ENCODE results near the gene C2orf66. TPM values are rescaled to one million over a fixed set of nuclear protein-coding genes. Genes with fewer than 3 reads are reported as not detected.
A peak's percentile ranks its signal among the peaks of the same experiment; 100 is the strongest.

C2orf66 gene
- total and polyA plus RNA-seq, 5 experiments from 2014 or later, result not detected

DNA sequence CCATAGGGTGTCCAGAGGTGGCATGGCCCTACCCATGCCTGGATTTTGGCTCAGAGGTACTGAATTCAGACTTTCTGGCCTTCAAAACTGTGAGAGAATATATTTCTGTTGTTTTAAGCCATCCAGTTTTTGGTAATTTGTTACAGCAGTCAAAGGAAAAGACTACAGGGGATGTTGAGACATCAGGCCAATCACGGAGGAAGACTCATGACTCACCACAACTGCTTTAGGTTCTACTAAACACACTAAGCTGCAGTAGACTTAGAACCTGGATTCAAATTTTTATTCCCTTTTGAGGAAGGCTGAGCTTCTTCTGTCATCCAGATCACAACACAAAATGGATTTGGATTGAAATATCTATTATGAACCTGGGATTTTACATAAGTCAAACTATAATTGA, 12.0 kb upstream of the C2orf66 start:
- H3K27me3 Mint-ChIP-seq, result peaks cover 8 to 41% (median 24%) of the 10 kb centered on the region in 5 donors
- ATAC-seq, result no peak
- H3K9me3 Mint-ChIP-seq, result peaks cover 5 to 33% (median 18%) of the 10 kb centered on the region in 9 donors
- DNase-seq, result no peak
- H3K27ac Mint-ChIP-seq, result no peak overlapping the region
- POLR2A ChIA-PET, result no interaction called here
- H3K4me3 Mint-ChIP-seq, result no peak overlapping the region
- H3K36me3 Mint-ChIP-seq, result peaks cover 2 to 26% (median 9%) of the 10 kb centered on the region in 3 donors
- H3K4me1 Mint-ChIP-seq, result no peaks in the 10 kb centered on the region

GRCh38 chr2:196808083-196808665, 981 bp downstream of the C2orf66 start:
- no peak overlapping the region for H3K4me3 Mint-ChIP-seq
- no peak for ATAC-seq
- no peak for DNase-seq
- H3K9me3 Mint-ChIP-seq, result peaks cover 0 to 3% (median 0%) of the 10 kb centered on the region in 9 donors
- H3K4me1 Mint-ChIP-seq, result no peaks in the 10 kb centered on the region
- peaks cover 0 to 8% (median 0%) of the 10 kb centered on the region in 3 donors for H3K36me3 Mint-ChIP-seq
- H3K27ac Mint-ChIP-seq, result no peak overlapping the region
- H3K27me3 Mint-ChIP-seq, result peaks cover 19 to 40% (median 28%) of the 10 kb centered on the region in 5 donors
- POLR2A ChIA-PET, result interaction anchor here (1.4 kb wide), 1 partner anchor 9 kb away, joined by 4 read pairs; the partner anchor contains the start of gene GTF3C3

DNA sequence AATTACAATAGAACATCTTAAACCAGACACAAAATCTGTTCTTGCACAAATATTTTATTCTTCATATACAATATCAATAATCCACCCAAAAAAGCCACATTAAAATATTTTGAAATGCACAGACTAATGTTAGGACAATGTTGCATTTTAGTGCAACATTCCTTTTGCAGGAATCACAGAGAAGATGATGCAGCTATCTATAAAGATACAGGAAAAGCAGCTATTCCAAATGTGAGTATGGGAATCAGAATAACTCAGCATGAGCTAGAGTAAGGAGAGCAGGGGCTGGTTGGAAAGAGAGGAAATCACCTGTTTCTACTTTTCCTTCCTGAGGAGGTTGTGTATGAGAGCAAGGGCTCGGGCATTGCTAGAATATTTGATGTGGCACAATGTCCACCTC, 4.8 kb downstream of the C2orf66 start:
- no peak for ATAC-seq
- no peak overlapping the region for H3K27ac Mint-ChIP-seq

DNA sequence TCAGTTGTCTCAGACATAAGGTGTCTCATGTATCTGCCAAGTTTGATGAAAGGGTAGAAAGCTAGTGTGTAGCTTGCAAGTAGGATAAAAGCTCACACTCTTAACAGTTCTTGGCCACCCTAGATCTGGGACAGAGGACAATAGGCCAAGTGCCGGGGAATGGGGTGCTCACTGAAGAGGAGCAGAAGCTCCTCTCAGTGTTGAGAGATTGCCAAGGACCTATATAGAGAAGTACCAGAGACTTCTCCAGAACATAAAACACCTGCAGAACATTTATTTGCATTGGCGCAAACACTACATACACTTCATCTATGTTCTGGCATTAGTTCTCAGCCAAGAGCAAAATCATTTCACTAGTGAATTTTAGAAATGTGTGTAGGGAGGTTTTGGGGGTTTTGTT, 6.8 kb downstream of the C2orf66 start:
- Mint-ChIP-seq H3K27ac (no peak overlapping the region), H3K27me3 (peaks cover 0 to 12% (median 5%) of the 10 kb centered on the region in 5 donors), H3K9me3 (no peaks in the 10 kb centered on the region), H3K4me3 (no peak overlapping the region), H3K36me3 (peaks cover 0 to 4% (median 3%) of the 10 kb centered on the region in 3 donors), H3K4me1 (peaks cover 3 to 19% (median 11%) of the 10 kb centered on the region in 4 donors)
- ATAC-seq (no peak), DNase-seq (no peak)
- POLR2A ChIA-PET, result no interaction called here

More for the DNA sequence above, 4.8 kb downstream of the C2orf66 start:
- Mint-ChIP-seq H3K36me3 (peaks cover 0 to 3% (median 0%) of the 10 kb centered on the region in 3 donors), H3K4me3 (no peak overlapping the region), H3K9me3 (no peaks in the 10 kb centered on the region), H3K4me1 (peaks cover 2 to 7% (median 5%) of the 10 kb centered on the region in 4 donors), H3K27me3 (peaks cover 7 to 15% (median 10%) of the 10 kb centered on the region in 5 donors)
- POLR2A ChIA-PET, result no interaction called here
- DNase-seq, result no peak

DNA sequence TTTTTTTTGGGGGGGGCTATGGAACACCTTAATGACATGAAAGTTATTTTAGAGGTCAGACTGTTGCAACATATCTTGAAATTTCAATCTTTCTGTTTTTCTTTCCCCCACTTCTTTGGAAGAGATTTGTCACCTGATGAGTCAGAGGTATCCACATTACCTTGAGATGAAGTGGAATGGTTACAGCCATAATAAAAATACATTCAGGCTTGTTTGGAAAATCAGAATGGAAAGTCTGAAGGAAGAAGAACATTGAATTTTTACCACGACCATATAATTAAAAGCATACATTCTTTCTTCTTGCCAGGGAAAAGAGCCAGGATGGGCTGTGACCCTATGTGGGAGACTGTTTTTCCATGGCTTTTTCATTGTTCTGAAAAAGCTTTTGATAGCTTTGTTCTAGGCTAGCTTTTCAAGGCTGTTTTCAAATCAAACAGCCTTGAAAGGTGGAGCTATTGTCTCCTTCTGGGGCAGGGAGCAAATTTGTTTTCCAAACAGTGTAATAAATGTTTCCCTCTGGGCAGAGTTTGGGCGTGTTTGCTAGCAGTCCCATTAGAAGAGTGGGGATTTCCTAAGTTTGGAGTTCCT, 7.4 kb downstream of the C2orf66 start:
- H3K27me3 Mint-ChIP-seq, result peaks cover 0 to 12% (median 5%) of the 10 kb centered on the region in 5 donors
- no peak overlapping the region for H3K4me3 Mint-ChIP-seq
- no peak overlapping the region for H3K27ac Mint-ChIP-seq
- no peak for DNase-seq
- ATAC-seq, result no peak
- POLR2A ChIA-PET, result no interaction called here
- H3K9me3 Mint-ChIP-seq, result no peaks in the 10 kb centered on the region
- peaks cover 4 to 24% (median 18%) of the 10 kb centered on the region in 4 donors for H3K4me1 Mint-ChIP-seq
- peaks cover 3 to 10% (median 3%) of the 10 kb centered on the region in 3 donors for H3K36me3 Mint-ChIP-seq

DNA sequence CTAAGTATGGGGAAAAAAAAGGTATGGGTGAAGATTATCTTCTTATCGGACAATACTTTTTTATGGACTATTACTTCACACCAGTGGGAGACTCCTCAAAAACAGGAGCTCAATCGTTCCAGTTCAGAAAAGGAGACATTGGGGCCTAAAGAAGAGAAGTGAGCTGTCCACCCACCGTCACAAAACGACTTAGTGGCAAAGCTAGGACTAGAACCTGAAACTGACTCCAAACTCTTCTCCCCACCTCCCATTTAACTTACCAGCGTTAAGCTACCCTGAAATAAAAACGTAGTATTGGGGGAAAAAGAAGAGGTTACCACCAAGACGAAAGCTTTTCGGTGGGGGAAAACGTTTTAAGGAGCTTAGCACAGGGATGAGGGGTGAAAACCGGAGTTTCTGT, 10.2 kb downstream of the C2orf66 start:
- H3K36me3 Mint-ChIP-seq, result peaks cover 2 to 30% (median 10%) of the 10 kb centered on the region in 3 donors
- peaks cover 0 to 7% (median 3%) of the 10 kb centered on the region in 5 donors for H3K27me3 Mint-ChIP-seq
- H3K4me3 Mint-ChIP-seq, result peak overlapping the region; percentile 91 to 99 (median 98)
- no peaks in the 10 kb centered on the region for H3K9me3 Mint-ChIP-seq
- peaks cover 7 to 35% (median 24%) of the 10 kb centered on the region in 4 donors for H3K4me1 Mint-ChIP-seq
- ATAC-seq (peak; percentile 10 to 11), DNase-seq (no peak)
- POLR2A ChIA-PET, result interaction anchor here (0.5 to 1.3 kb wide), 12 partner anchors 9 to 906 kb away, joined by 3 to 8 read pairs (median 4); partner anchors contain the start of genes CCDC150, MARS2, PGAP1 and SF3B1
- H3K27ac Mint-ChIP-seq, result peak overlapping the region; percentile 91 to 99 (median 96)

DNA sequence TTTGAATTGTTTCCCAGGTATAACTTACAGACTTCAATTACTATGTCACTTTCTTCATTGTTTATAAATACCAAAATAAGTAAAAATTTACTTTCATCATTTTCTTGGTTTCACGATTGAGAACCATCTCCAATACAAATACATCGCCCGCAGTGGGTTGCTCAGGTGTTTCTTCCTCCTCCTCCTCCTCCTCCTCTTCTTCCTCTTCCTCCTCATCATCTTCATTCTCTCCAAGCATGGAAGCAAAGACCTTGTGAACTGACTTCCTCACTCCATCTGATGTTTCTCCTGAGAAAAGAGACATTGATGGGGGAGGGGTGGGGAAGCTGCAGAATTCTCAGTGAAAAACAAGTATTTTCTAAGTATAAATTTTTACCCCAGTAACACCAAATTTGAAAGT, 16.3 kb downstream of the C2orf66 start:
- H3K4me3 Mint-ChIP-seq, result no peak overlapping the region
- POLR2A ChIA-PET, result no interaction called here

DNA sequence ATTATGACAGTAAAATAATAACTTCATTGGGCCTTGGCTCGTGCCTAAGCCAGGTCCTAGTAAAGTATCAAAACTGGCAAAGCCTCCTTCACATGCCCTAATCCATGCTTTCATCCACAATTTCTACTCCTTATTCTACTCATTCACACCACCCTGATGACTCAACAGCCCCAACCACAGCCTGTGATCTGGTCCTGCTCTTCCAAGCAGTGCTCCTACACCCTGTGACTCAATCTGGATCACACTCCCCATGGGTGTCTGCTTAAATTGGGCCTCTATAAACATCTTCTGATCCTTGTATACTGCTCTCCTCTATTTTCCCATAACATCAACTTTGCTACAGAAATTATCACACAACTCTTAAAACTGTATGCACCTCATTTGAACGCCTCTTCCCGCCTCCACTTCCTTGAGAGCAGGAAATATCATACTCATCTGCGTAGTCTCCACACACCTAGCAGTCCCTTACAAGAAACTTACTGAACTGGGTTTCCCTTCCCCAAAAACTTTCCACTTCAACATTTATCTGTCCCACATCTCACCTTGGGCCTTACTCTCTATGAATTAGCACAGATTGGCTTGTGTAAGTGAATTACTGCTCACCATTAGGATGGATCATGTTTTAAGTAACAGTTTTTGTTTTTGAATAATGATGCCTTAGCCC, 25.6 kb downstream of the C2orf66 start:
- H3K4me1 Mint-ChIP-seq, result peaks cover 0 to 7% (median 4%) of the 10 kb centered on the region in 4 donors
- no peak for ATAC-seq
- peaks cover 7 to 68% (median 27%) of the 10 kb centered on the region in 3 donors for H3K36me3 Mint-ChIP-seq
- no peak overlapping the region for H3K4me3 Mint-ChIP-seq
- no peaks in the 10 kb centered on the region for H3K27me3 Mint-ChIP-seq
- peak overlapping the region in 4 of 10 donors; percentile 7 to 65 (median 39) for H3K27ac Mint-ChIP-seq
- POLR2A ChIA-PET, result no interaction called here
- DNase-seq, result no peak
- H3K9me3 Mint-ChIP-seq, result no peaks in the 10 kb centered on the region

More for the DNA sequence above, 16.3 kb downstream of the C2orf66 start:
- Mint-ChIP-seq H3K27me3 (no peaks in the 10 kb centered on the region), H3K4me1 (peaks cover 4 to 27% (median 13%) of the 10 kb centered on the region in 4 donors), H3K27ac (peak overlapping the region in 1 of 10 donors; percentile 4), H3K9me3 (no peaks in the 10 kb centered on the region), H3K36me3 (peaks cover 9 to 85% (median 37%) of the 10 kb centered on the region in 3 donors)
- ATAC-seq, result no peak
- DNase-seq, result no peak

DNA sequence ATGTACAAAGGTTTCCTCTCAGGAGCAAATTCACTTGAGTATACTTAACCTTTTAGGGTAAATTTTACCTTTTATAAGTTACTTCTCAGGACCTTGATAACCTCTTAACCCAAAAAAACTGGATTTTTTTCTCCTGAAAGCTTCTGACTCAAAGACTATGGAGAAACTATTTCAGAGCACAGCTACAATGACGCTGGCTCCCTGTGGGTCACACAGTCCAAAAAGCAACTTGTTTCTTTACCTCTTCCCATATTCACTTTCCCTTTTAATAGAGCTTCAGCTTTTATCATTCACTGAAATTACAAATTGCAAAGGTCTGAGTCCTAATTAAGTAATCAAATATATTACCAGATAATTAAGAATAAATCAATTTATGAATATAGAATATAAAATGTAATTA, 42.1 kb downstream of the C2orf66 start:
- DNase-seq (no peak), ATAC-seq (no peak)
- no peaks in the 10 kb centered on the region for H3K27me3 Mint-ChIP-seq
- H3K9me3 Mint-ChIP-seq, result peaks cover 0 to 2% (median 0%) of the 10 kb centered on the region in 9 donors
- H3K27ac Mint-ChIP-seq, result no peak overlapping the region
- H3K4me1 Mint-ChIP-seq, result no peaks in the 10 kb centered on the region
- POLR2A ChIA-PET, result interaction anchor here (0.5 kb wide), 1 partner anchor 677 kb away, joined by 3 read pairs; no protein-coding TSS in a partner anchor
- no peak overlapping the region for H3K4me3 Mint-ChIP-seq
- H3K36me3 Mint-ChIP-seq, result peaks cover 27 to 86% (median 56%) of the 10 kb centered on the region in 3 donors

DNA sequence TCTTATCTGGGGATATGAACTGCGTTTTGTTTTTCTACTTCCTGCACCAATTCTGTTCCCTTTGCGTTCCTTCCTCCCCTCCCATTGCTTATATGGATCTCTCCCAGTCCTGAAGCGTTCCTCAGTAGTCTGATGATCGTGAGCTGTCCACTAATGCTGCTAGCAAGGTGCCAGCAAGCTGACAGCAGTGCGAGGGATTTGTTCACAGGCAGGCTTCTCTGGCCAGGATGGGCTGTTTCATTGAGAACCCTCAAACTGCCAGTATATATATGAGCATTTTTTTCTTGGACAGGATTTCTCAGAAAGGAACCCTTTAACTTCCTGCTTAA, 49.8 kb downstream of the C2orf66 start:
- peaks cover 7 to 57% (median 34%) of the 10 kb centered on the region in 9 donors for H3K9me3 Mint-ChIP-seq
- no peaks in the 10 kb centered on the region for H3K4me1 Mint-ChIP-seq
- DNase-seq (no peak), ATAC-seq (no peak)
- POLR2A ChIA-PET, result no interaction called here
- peaks cover 27 to 55% (median 54%) of the 10 kb centered on the region in 3 donors for H3K36me3 Mint-ChIP-seq
- H3K27me3 Mint-ChIP-seq, result peaks cover 0 to 4% (median 0%) of the 10 kb centered on the region in 5 donors
- no peak overlapping the region for H3K4me3 Mint-ChIP-seq
- peak overlapping the region in 1 of 10 donors; percentile 12 for H3K27ac Mint-ChIP-seq

- peaks cover 21 to 53% (median 50%) of the 10 kb centered on the region in 3 donors for H3K36me3 Mint-ChIP-seq
- ATAC-seq, result no peak
- H3K9me3 Mint-ChIP-seq, result peaks cover 10 to 63% (median 40%) of the 10 kb centered on the region in 9 donors
- H3K4me1 Mint-ChIP-seq, result no peaks in the 10 kb centered on the region
- POLR2A ChIA-PET, result interaction anchor here (0.6 kb wide), 1 partner anchor 167 kb away, joined by 8 read pairs; no protein-coding TSS in a partner anchor
- no peak overlapping the region for H3K27ac Mint-ChIP-seq
- peaks cover 0 to 4% (median 0%) of the 10 kb centered on the region in 5 donors for H3K27me3 Mint-ChIP-seq
- DNase-seq, result no peak
- no peak overlapping the region for H3K4me3 Mint-ChIP-seq
These were observed 50.4 kb downstream of the C2orf66 start for GRCh38 chr2:196758474-196759377.

Data from naive thymus-derived CD8-positive, alpha-beta T cell (primary cell).